Activated B cell treated with CpG ODN at 0.5 μM for 24 hours (primary cell): ENCODE results near the gene GPAM. TPM values are rescaled to one million over a fixed set of nuclear protein-coding genes. Genes with fewer than 3 reads are reported as not detected.
A peak's percentile ranks its signal among the peaks of the same experiment; 100 is the strongest.

ENCODE experiments used
- ATAC-seq: fragments of 200-7000 bp; cut with Tn5 transposase; one replicate; pipeline ENCODE4 v1.10.0; 2021; ENCODE audit warnings: low read depth, mild to moderate bottlenecking, moderate library complexity
- CTCF ChIA-PET: fragments of 350-600 bp; sonication (Branson Sonifier 250); formaldehyde crosslinking; loops from one replicate; lab custom pipeline; 2021; ENCODE audit warnings: antibody characterized with exemption; lab: Charles Lee
- POLR2A ChIA-PET: fragments of 350-600 bp; sonication (Branson Sonifier 250); formaldehyde crosslinking; loops from one replicate; lab custom pipeline; 2021; ENCODE audit warnings: antibody characterized with exemption; lab: Charles Lee
- DNase-seq: peaks from one replicate; pipeline ENCODE4 v3.0.0; 2022
- H3K27ac Mint-ChIP-seq: one replicate; pipeline ENCODE4 v1.8.0; 2020; ENCODE audit warnings: mixed read lengths
- H3K27me3 Mint-ChIP-seq: one replicate; pipeline ENCODE4 v1.8.0; 2021; ENCODE audit warnings: mixed read lengths
- H3K36me3 Mint-ChIP-seq: one replicate; pipeline ENCODE4 v1.8.0; 2021; ENCODE audit warnings: low read depth, mixed read lengths
- H3K4me1 Mint-ChIP-seq: one replicate; pipeline ENCODE4 v1.8.0; 2021; ENCODE audit warnings: mixed read lengths
- H3K4me3 Mint-ChIP-seq: one replicate; pipeline ENCODE4 v1.8.0; 2020; ENCODE audit warnings: mild to moderate bottlenecking, mixed read lengths
- H3K9me3 Mint-ChIP-seq: one replicate; pipeline ENCODE4 v1.8.0; 2020; ENCODE audit warnings: mixed read lengths
- intact Hi-C: fragments of 100-400 bp; cut with micrococcal nuclease; formaldehyde crosslinking; loops from one replicate; pipeline ENCODE4 v1.15.1; 2024
- total RNA-seq: library from RNA; stranded (reverse); gene quantifications from 2 replicates; pipeline ENCODE4 v1.2.3, GENCODE V29; 2022
- TF ChIP-seq, protein P1 (sequence below): fragments of 200-600 bp; IDR thresholded peaks from one replicate; pipeline ENCODE4 v1.8.0; 2022; ENCODE audit warnings: antibody characterized with exemption, mild to moderate bottlenecking

Gene GPAM
- total RNA-seq, 1 donor from 2014 or later: 10.2 TPM

DNA sequence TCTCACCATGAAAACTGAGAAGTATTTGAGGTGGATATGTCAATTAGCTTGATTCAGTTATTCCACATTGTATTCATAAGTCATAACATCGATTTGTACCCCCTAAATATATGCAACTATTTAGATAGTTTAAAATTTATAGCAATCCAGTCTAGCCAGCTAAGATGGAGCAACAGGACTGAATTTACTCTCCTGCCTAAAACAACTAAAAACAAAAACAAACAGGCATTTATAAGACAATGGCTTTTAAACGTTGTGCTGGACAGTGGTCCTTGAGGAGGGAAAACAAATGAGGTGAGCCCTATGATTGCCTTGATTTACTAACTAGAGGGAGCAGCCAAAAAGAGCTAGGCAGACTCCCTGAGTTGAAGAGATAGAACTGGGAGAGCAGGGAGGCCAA, 814 bp upstream of the GPAM start:
- ATAC-seq (no peak), DNase-seq (no peak)
- peaks cover 27% of the 10 kb centered on the region for H3K36me3 Mint-ChIP-seq
- peak overlapping the region; percentile 91 for H3K4me3 Mint-ChIP-seq
- intact Hi-C loops: loop anchor here (5.0 kb wide), 2 partner anchors 248 to 1498 kb away; no protein-coding TSS in a partner anchor
- peaks cover 21% of the 10 kb centered on the region for H3K4me1 Mint-ChIP-seq
- POLR2A ChIA-PET: interaction anchor here (0.6 to 2.2 kb wide), 10 partner anchors 9 to 262 kb away, joined by 3 to 12 read pairs (median 6); partner anchors contain the start of genes VTI1A and ZDHHC6
- H3K27ac Mint-ChIP-seq: peak overlapping the region; percentile 93
- TF ChIP-seq, protein P1, sequence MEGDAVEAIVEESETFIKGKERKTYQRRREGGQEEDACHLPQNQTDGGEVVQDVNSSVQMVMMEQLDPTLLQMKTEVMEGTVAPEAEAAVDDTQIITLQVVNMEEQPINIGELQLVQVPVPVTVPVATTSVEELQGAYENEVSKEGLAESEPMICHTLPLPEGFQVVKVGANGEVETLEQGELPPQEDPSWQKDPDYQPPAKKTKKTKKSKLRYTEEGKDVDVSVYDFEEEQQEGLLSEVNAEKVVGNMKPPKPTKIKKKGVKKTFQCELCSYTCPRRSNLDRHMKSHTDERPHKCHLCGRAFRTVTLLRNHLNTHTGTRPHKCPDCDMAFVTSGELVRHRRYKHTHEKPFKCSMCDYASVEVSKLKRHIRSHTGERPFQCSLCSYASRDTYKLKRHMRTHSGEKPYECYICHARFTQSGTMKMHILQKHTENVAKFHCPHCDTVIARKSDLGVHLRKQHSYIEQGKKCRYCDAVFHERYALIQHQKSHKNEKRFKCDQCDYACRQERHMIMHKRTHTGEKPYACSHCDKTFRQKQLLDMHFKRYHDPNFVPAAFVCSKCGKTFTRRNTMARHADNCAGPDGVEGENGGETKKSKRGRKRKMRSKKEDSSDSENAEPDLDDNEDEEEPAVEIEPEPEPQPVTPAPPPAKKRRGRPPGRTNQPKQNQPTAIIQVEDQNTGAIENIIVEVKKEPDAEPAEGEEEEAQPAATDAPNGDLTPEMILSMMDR: no peak
- no peaks in the 10 kb centered on the region for H3K27me3 Mint-ChIP-seq
- CTCF ChIA-PET: interaction anchor here (1.6 kb wide), 1 partner anchor 48 kb away, joined by 4 read pairs; no protein-coding TSS in a partner anchor
- H3K9me3 Mint-ChIP-seq: peaks cover 4% of the 10 kb centered on the region

DNA sequence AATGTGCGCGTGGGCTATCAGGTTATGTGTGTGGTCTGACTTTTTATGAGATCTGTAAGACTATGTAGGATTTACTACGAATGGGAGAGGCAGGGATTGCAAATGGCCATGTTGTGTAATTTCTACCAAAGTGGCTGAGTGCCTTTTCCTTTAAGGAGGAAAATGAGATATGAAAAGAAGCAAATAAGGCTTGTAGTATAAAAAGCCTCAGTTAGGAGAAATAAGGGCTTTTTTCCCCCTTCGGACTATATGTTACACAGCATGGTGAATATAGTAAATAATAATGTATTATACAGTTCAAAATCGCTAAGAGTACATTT, 447 bp upstream of the GPAM start:
- TF ChIP-seq, protein P1: no peak
- intact Hi-C loops: loop anchor here (5.0 kb wide), 2 partner anchors 248 to 1498 kb away; no protein-coding TSS in a partner anchor
- Mint-ChIP-seq H3K36me3 (peaks cover 30% of the 10 kb centered on the region), H3K27me3 (no peaks in the 10 kb centered on the region), H3K27ac (peak overlapping the region; percentile 93), H3K4me1 (peaks cover 21% of the 10 kb centered on the region), H3K4me3 (peak overlapping the region; percentile 91), H3K9me3 (peaks cover 4% of the 10 kb centered on the region)
- CTCF ChIA-PET: interaction anchor here (1.6 to 2.7 kb wide), 2 partner anchors 47 to 251 kb away, joined by 4 to 11 read pairs; no protein-coding TSS in a partner anchor
- DNase-seq: no peak
- POLR2A ChIA-PET: interaction anchor here (0.6 to 2.2 kb wide), 10 partner anchors 9 to 263 kb away, joined by 3 to 12 read pairs (median 6); partner anchors contain the start of genes VTI1A and ZDHHC6
- no peak for ATAC-seq

DNA sequence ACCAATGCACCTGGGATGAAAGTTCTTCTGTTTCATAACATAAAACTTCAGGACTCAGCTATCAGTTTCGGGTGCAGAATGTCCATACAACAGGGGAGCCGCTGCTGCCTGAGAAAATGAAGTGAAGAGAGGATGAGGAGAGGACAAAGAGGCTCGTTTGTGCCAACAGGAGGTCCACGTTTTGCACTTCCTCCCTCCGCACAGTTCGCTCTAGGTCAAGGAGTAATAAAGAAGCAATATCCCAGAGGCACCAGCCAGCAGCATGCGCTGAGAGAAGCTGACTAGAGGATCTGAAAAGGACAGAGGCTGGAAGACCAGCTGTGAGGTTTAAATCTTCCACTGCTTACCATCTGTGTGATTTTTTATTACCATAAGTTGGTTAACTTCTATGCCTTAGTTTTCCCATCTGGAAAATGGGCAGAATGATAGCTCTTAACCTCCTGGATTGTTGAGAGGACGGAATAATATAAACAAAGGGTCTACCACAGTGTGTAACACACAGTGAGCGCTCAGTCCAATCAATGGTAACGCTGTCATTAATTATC, 709 bp downstream of the GPAM start:
- H3K4me3 Mint-ChIP-seq: peak overlapping the region; percentile 91
- H3K4me1 Mint-ChIP-seq: peaks cover 21% of the 10 kb centered on the region
- ChIA-PET POLR2A (interaction anchor here (1.2 to 2.2 kb wide), 9 partner anchors 10 to 264 kb away, joined by 3 to 12 read pairs (median 6); partner anchors contain the start of genes VTI1A and ZDHHC6), CTCF (interaction anchor here (1.2 to 2.7 kb wide), 3 partner anchors 46 to 252 kb away, joined by 3 to 11 read pairs (median 4); no protein-coding TSS in a partner anchor)
- no peaks in the 10 kb centered on the region for H3K27me3 Mint-ChIP-seq
- H3K9me3 Mint-ChIP-seq: peaks cover 4% of the 10 kb centered on the region
- H3K36me3 Mint-ChIP-seq: peaks cover 37% of the 10 kb centered on the region
- intact Hi-C loops: loop anchor here (1.0 to 5.0 kb wide), 7 partner anchors 20 to 1499 kb away; partner anchors contain the start of gene ZDHHC6
- peak overlapping the region; percentile 93 for H3K27ac Mint-ChIP-seq
- TF ChIP-seq, protein P1: no peak
- no peak for ATAC-seq
- DNase-seq: no peak

DNA sequence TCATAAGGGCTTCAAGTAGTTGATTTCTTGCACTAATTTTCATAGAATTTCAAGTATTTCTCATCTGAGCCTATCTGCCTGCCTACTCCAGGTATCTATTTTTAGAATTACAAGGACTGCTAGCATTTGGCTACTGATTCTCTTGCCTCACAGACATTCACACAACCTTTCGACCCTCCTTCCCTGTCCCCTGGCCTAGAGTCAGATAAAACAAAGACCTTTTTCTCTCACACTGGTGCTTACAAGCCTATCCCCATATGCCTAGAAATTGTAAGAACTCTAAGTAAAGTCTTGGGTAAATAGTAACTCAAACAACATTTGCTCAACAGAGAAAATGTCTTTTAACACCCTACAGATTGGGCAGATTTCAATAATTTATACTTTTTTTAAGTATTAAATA, 6.3 kb downstream of the GPAM start:
- ChIA-PET CTCF (no interaction called here), POLR2A (no interaction called here)
- H3K4me3 Mint-ChIP-seq: no peak overlapping the region
- intact Hi-C loops: no loop called here
- no peak for ATAC-seq
- peaks cover 72% of the 10 kb centered on the region for H3K36me3 Mint-ChIP-seq
- no peak for DNase-seq
- TF ChIP-seq, protein P1: no peak
- no peak overlapping the region for H3K27ac Mint-ChIP-seq
- H3K9me3 Mint-ChIP-seq: no peaks in the 10 kb centered on the region
- no peaks in the 10 kb centered on the region for H3K4me1 Mint-ChIP-seq
- H3K27me3 Mint-ChIP-seq: no peaks in the 10 kb centered on the region

DNA sequence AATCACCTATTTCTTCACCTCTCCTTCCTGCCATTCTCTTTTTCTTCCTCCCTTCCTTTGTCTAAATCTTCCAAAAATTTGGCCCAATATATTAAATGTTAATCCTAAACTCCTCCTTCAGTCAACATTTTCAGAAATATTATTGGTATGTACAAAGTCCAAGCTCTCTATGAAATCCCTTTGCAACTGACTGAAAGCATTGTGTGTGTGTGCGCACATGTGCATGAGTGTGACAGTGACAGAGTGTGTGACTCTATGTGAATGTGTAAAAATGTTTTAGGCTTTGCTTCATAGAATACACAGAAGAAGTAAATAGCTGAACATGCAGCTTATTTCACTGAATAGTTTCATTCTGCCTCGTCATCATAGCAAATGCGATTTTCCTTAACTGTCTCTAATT, 7.0 kb downstream of the GPAM start:
- H3K27me3 Mint-ChIP-seq: no peaks in the 10 kb centered on the region
- DNase-seq: no peak
- no peak overlapping the region for H3K4me3 Mint-ChIP-seq
- TF ChIP-seq, protein P1: no peak
- no peak for ATAC-seq
- CTCF ChIA-PET: no interaction called here
- no peaks in the 10 kb centered on the region for H3K4me1 Mint-ChIP-seq
- intact Hi-C loops: no loop called here
- POLR2A ChIA-PET: no interaction called here
- H3K9me3 Mint-ChIP-seq: no peaks in the 10 kb centered on the region
- no peak overlapping the region for H3K27ac Mint-ChIP-seq
- H3K36me3 Mint-ChIP-seq: peaks cover 76% of the 10 kb centered on the region
